Measurements from ENCODE around the gene PERM1. TPM values are rescaled to one million over a fixed set of nuclear protein-coding genes. Genes with fewer than 3 reads are reported as not detected.

The PERM1 gene
- total RNA-seq, 1 experiment from 2014 or later, result 1.5 TPM

- DNase-seq (ENCODE audit: low read depth, low spot score) (no peak), ATAC-seq (peak; percentile 94)
- Histone ChIP-seq H3K27me3 (ENCODE audit: control insufficient read depth, insufficient read depth, low read length) (no peaks in the 10 kb centered on the region), H3K27ac (ENCODE audit: low read length) (peak overlapping the region; percentile 70; the same call in 1 of the 2 replicates), H3K4me3 (ENCODE audit: low read depth in 2 of 2, low read length in 2 of 2) (peak overlapping the region; percentile 53 to 61), H3K4me1 (ENCODE audit: control insufficient read depth, insufficient read depth, low read length) (peaks cover 4% of the 10 kb centered on the region; the same call in 1 of the 2 replicates), H3K9me3 (ENCODE audit: control insufficient read depth, insufficient read depth, low read depth, low read length) (no peaks in the 10 kb centered on the region), H3K36me3 (ENCODE audit: control insufficient read depth, insufficient read depth, low read length) (no peaks in the 10 kb centered on the region)
- POLR2A ChIA-PET, result interaction anchor here (0.6 to 0.7 kb wide), 3 partner anchors 9 to 334 kb away, joined by 3 to 4 read pairs (median 4); no protein-coding TSS in a partner anchor
- TF ChIP-seq POLR2AphosphoS5 (IDR thresholded peaks at IDR 0.05; ENCODE audit: low read depth, low read length) (peak; percentile 45), CTCF (IDR thresholded peaks at IDR 0.05) (peak; percentile 94), TCF7L2 (IDR thresholded peaks at IDR 0.05; ENCODE audit: low read depth, low read length) (no peak), SIN3A (IDR thresholded peaks at IDR 0.05; ENCODE audit: borderline replicate concordance, insufficient read depth, low read depth, low read length) (peak; percentile 75; the same call in 1 of the 2 replicates), REST (IDR thresholded peaks at IDR 0.05; ENCODE audit: insufficient read depth in 1 of 2, low read depth in 2 of 2, low read length in 1 of 2) (no peak)
- CTCF ChIA-PET, result interaction anchor here (0.7 to 1.4 kb wide), 2 partner anchors 37 to 71 kb away, joined by 3 to 7 read pairs; no protein-coding TSS in a partner anchor
- BruUV-seq (replicated peaks), result no TSS peak
- in situ Hi-C loops (cut with HindIII; ENCODE audit: low pct_unique_long_range_greater_than_20kb, low sequenced_read_pairs) (no loop called here), intact Hi-C loops (cut with micrococcal nuclease; ENCODE audit: unreplicated experiment) (no loop called here)
These were observed 5.8 kb downstream of the PERM1 start for GRCh38 chr1:975896-976683.

- BruUV-seq (replicated peaks), result TSS peak; percentile 80
- ChIA-PET POLR2A (no interaction called here), CTCF (interaction anchor here (0.5 to 1.4 kb wide), 2 partner anchors 70 to 94 kb away, joined by 3 to 7 read pairs; no protein-coding TSS in a partner anchor)
- 0 out of 2 replicates have a peak, but pooled peaks cover 4% of the 10 kb centered on the region for H3K4me1 ChIP-seq (ENCODE audit: control insufficient read depth, insufficient read depth, low read length)
- no peak for ATAC-seq
- DNase-seq (ENCODE audit: low read depth, low spot score), result no peak
- TF ChIP-seq REST (IDR thresholded peaks at IDR 0.05; ENCODE audit: insufficient read depth in 1 of 2, low read depth in 2 of 2, low read length in 1 of 2) (no peak), POLR2AphosphoS5 (IDR thresholded peaks at IDR 0.05; ENCODE audit: low read depth, low read length) (no peak), SIN3A (IDR thresholded peaks at IDR 0.05; ENCODE audit: borderline replicate concordance, insufficient read depth, low read depth, low read length) (no peak), CTCF (IDR thresholded peaks at IDR 0.05) (no peak), TCF7L2 (IDR thresholded peaks at IDR 0.05; ENCODE audit: low read depth, low read length) (no peak)
- peak overlapping the region in 1 of 2 experiments; percentile 61; a peak in 3 of 4 replicates for H3K4me3 ChIP-seq (ENCODE audit: low read depth in 2 of 2, low read length in 2 of 2)
- no peaks in the 10 kb centered on the region for H3K9me3 ChIP-seq (ENCODE audit: control insufficient read depth, insufficient read depth, low read depth, low read length)
- no peaks in the 10 kb centered on the region for H3K27me3 ChIP-seq (ENCODE audit: control insufficient read depth, insufficient read depth, low read length)
- no peaks in the 10 kb centered on the region for H3K36me3 ChIP-seq (ENCODE audit: control insufficient read depth, insufficient read depth, low read length)
- H3K27ac ChIP-seq (ENCODE audit: low read length), result no peak overlapping the region
- in situ Hi-C loops (cut with HindIII; ENCODE audit: low pct_unique_long_range_greater_than_20kb, low sequenced_read_pairs) (no loop called here), intact Hi-C loops (cut with micrococcal nuclease; ENCODE audit: unreplicated experiment) (no loop called here)
These were observed 6.5 kb downstream of the PERM1 start for GRCh38 chr1:975365-975764.

All from Panc1 (cell line).